SK-N-SH (cell line): ENCODE measurements around the gene FUT4.

Experiments used
- CTCF ChIP-seq: fragments of 200-600 bp; sonication (generic); IDR thresholded peaks from 2 replicates; pipeline ENCODE4 v1.6.1; 2017; ENCODE audit warnings: antibody characterized with exemption, mild to moderate bottlenecking, moderate library complexity
- ELF1 ChIP-seq: IDR thresholded peaks from 2 replicates; pipeline ENCODE4 v1.4.0; 2012
- EP300 ChIP-seq, 2 experiments: IDR thresholded peaks; 2 replicates each; pipeline versions ENCODE4 v1.4.0 to v1.6.1; 2012; ENCODE audit warnings: borderline replicate concordance in 1 of 2, low read depth in 1 of 2, low read length in 1 of 2
- FOXM1 ChIP-seq: IDR thresholded peaks from 2 replicates; pipeline ENCODE4 v1.4.0; 2012; ENCODE audit warnings: low read depth, mild to moderate bottlenecking
- MAX ChIP-seq: IDR thresholded peaks from 2 replicates; pipeline ENCODE4 v1.4.0; 2012; ENCODE audit warnings: low read depth
- MXI1 ChIP-seq: IDR thresholded peaks from 2 replicates; pipeline ENCODE4 v1.6.1; 2012; ENCODE audit warnings: mild to moderate bottlenecking, low read depth, low read length, improper control_type of control experiment
- POLR2AphosphoS5 ChIP-seq: IDR thresholded peaks from 2 replicates; pipeline ENCODE4 v1.6.1; 2012; ENCODE audit warnings: low read depth, low read length
- RAD21 ChIP-seq: IDR thresholded peaks from 2 replicates; pipeline ENCODE4 v1.6.1; 2012; ENCODE audit warnings: mild to moderate bottlenecking, low read length
- RFX5 ChIP-seq: IDR thresholded peaks from 2 replicates; pipeline ENCODE4 v1.6.1; 2012; ENCODE audit warnings: mild to moderate bottlenecking, improper control_type of control experiment, low read length
- SMC3 ChIP-seq: IDR thresholded peaks from 2 replicates; pipeline ENCODE4 v1.6.1; 2012; ENCODE audit warnings: low read depth, low read length, improper control_type of control experiment
- TAF1 ChIP-seq: IDR thresholded peaks from 2 replicates; pipeline ENCODE4 v1.6.1; 2012; ENCODE audit warnings: low read depth, mild to moderate bottlenecking, low read length, moderate library complexity, borderline replicate concordance
- USF1 ChIP-seq: IDR thresholded peaks from 2 replicates; pipeline ENCODE4 v1.4.0; 2012; ENCODE audit warnings: low read depth, borderline replicate concordance
- YY1 ChIP-seq: IDR thresholded peaks from 2 replicates; pipeline ENCODE4 v1.4.0; 2012; ENCODE audit warnings: low read depth, mild to moderate bottlenecking
- ZBTB33 ChIP-seq: IDR thresholded peaks from 2 replicates; pipeline ENCODE4 v1.4.0; 2012; ENCODE audit warnings: low read depth, borderline replicate concordance

- no peak for TF ChIP-seq RFX5
- no peak for TF ChIP-seq EP300 (IDR thresholded peaks at IDR 0.05; ENCODE audit: borderline replicate concordance in 1 of 2, low read depth in 1 of 2, low read length in 1 of 2)
- no peak for TF ChIP-seq CTCF
- TF ChIP-seq ELF1, result no peak
- no peak for TF ChIP-seq MAX
- TF ChIP-seq YY1, result no peak
- TF ChIP-seq SMC3, result no peak
- no peak for TF ChIP-seq POLR2AphosphoS5
- TF ChIP-seq ZBTB33, result no peak
- no peak for TF ChIP-seq FOXM1
- TF ChIP-seq TAF1, result no peak
- no peak for TF ChIP-seq USF1
- no peak for TF ChIP-seq RAD21
- no peak for TF ChIP-seq MXI1
Observed at GRCh38 chr11:94546162-94546470, 2.4 kb downstream of the FUT4 start.
